OCI-LY3 (cell line): ENCODE results near the gene MAP3K15.

Experiments
- H2AFZ ChIP-seq: fragments of 200-600, 300-600 bp; shearing (Covaris generic); 2 replicates; pipeline ENCODE4 v1.6.0; 2014; ENCODE audit warnings: antibody characterized with exemption, low read depth, low read length
- H3K27ac ChIP-seq: fragments of 200-600, 300-600 bp; sonication (generic); 2 replicates; pipeline ENCODE4 v1.5.1; 2014; ENCODE audit warnings: mild to moderate bottlenecking, low read length, moderate library complexity, mixed read lengths
- H3K27me3 ChIP-seq: fragments of 200-600, 300-600 bp; sonication (generic); 2 replicates; pipeline ENCODE4 v1.6.1; 2014; ENCODE audit warnings: low read depth, low read length, mixed read lengths
- H3K36me3 ChIP-seq: fragments of 200-600, 300-600 bp; sonication (generic); replicated peaks from 2 replicates; pipeline ENCODE3; 2014; ENCODE audit warnings: low read depth, low read length, mixed read lengths
- H3K4me1 ChIP-seq: fragments of 300-600, 200-600 bp; sonication (generic); 2 replicates; pipeline ENCODE4 v1.6.1; 2014; ENCODE audit warnings: low read length, mixed read lengths
- H3K4me2 ChIP-seq: fragments of 200-600, 300-600 bp; sonication (generic); 2 replicates; pipeline ENCODE4 v1.6.1; 2014; ENCODE audit warnings: low read length, mixed read lengths
- H3K4me3 ChIP-seq: fragments of 300-600, 200-600 bp; sonication (generic); 2 replicates; pipeline ENCODE4 v1.5.1; 2014; ENCODE audit warnings: antibody characterized with exemption, mild to moderate bottlenecking, low read length, moderate library complexity
- H3K79me2 ChIP-seq: fragments of 300-600, 200-600 bp; shearing (Covaris generic); 2 replicates; pipeline ENCODE4 v1.6.1; 2014; ENCODE audit warnings: mild to moderate bottlenecking, low read length, mixed read lengths
- H3K9ac ChIP-seq: fragments of 300-600, 200-600 bp; shearing (Covaris generic); 2 replicates; pipeline ENCODE4 v1.6.0; 2014; ENCODE audit warnings: mild to moderate bottlenecking, low read length, moderate library complexity
- H3K9me3 ChIP-seq: fragments of 200-600, 300-600 bp; shearing (Covaris generic); 2 replicates; pipeline ENCODE4 v1.6.1; 2014; ENCODE audit warnings: low read length, mixed read lengths; ENCODE audit not compliant: insufficient read depth
- H4K20me1 ChIP-seq: fragments of 200-600, 300-600 bp; sonication (generic); 2 replicates; pipeline ENCODE4 v1.6.1; 2016; ENCODE audit warnings: low read length, mixed read lengths; ENCODE audit not compliant: insufficient read depth
- CTCF ChIP-seq: fragments of 200-600, 300-600 bp; sonication (generic); IDR thresholded peaks from 2 replicates; pipeline ENCODE4 v1.5.1; 2014; ENCODE audit warnings: antibody characterized with exemption, low read length, low read depth
- EZH2phosphoT487 ChIP-seq: fragments of 200-600 bp; shearing (Covaris generic); IDR thresholded peaks from 2 replicates; pipeline ENCODE4 v1.6.1; 2018; ENCODE audit warnings: antibody characterized with exemption, mixed run types, low read depth

MAP3K15 gene

GRCh38 chrX:19555683-19556082 lies 40.4 kb upstream of the MAP3K15 start:
- Histone ChIP-seq H3K27ac (peak overlapping the region; percentile 70), H3K4me1 (peaks cover 40% of the 10 kb centered on the region), H2AFZ (no peak overlapping the region), H3K4me2 (peak overlapping the region; percentile 54), H3K36me3 (no peaks in the 10 kb centered on the region), H3K4me3 (peak overlapping the region; percentile 24; the same call in 1 of the 2 replicates), H3K9ac (peak overlapping the region; percentile 27; the same call in 1 of the 2 replicates), H3K9me3 (no peaks in the 10 kb centered on the region), H3K79me2 (no peaks in the 10 kb centered on the region), H4K20me1 (no peaks in the 10 kb centered on the region), H3K27me3 (no peaks in the 10 kb centered on the region)
- TF ChIP-seq CTCF (no peak), EZH2phosphoT487 (no peak)

GRCh38 chrX:19555236-19555635 lies 39.9 kb upstream of the MAP3K15 start:
- Histone ChIP-seq H3K4me2 (peak overlapping the region; percentile 54), H3K4me1 (peaks cover 40% of the 10 kb centered on the region), H3K4me3 (peak overlapping the region; percentile 24; the same call in 1 of the 2 replicates), H3K9me3 (no peaks in the 10 kb centered on the region), H3K79me2 (no peaks in the 10 kb centered on the region), H3K9ac (peak overlapping the region; percentile 27; the same call in 1 of the 2 replicates), H3K27me3 (no peaks in the 10 kb centered on the region), H4K20me1 (no peaks in the 10 kb centered on the region), H3K27ac (peak overlapping the region; percentile 70), H2AFZ (no peak overlapping the region), H3K36me3 (no peaks in the 10 kb centered on the region)
- TF ChIP-seq EZH2phosphoT487 (no peak), CTCF (no peak)

GRCh38 chrX:19554786-19555185 lies 39.5 kb upstream of the MAP3K15 start:
- peaks cover 40% of the 10 kb centered on the region for H3K4me1 ChIP-seq
- no peak overlapping the region for H2AFZ ChIP-seq
- no peaks in the 10 kb centered on the region for H3K79me2 ChIP-seq
- H3K27me3 ChIP-seq: no peaks in the 10 kb centered on the region
- H3K9ac ChIP-seq: no peak overlapping the region
- no peaks in the 10 kb centered on the region for H3K9me3 ChIP-seq
- H3K4me2 ChIP-seq: peak overlapping the region; percentile 54
- TF ChIP-seq CTCF: no peak
- TF ChIP-seq EZH2phosphoT487: no peak
- H3K4me3 ChIP-seq: no peak overlapping the region
- no peaks in the 10 kb centered on the region for H3K36me3 ChIP-seq
- H4K20me1 ChIP-seq: no peaks in the 10 kb centered on the region
- peak overlapping the region; percentile 70 for H3K27ac ChIP-seq

GRCh38 chrX:19552793-19553192 lies 37.5 kb upstream of the MAP3K15 start:
- H3K27ac ChIP-seq: no peak overlapping the region
- H3K4me2 ChIP-seq: no peak overlapping the region
- peaks cover 7% of the 10 kb centered on the region for H3K36me3 ChIP-seq
- TF ChIP-seq CTCF (no peak), EZH2phosphoT487 (no peak)
- H3K9ac ChIP-seq: no peak overlapping the region
- no peak overlapping the region for H2AFZ ChIP-seq
- H4K20me1 ChIP-seq: no peaks in the 10 kb centered on the region
- no peak overlapping the region for H3K4me3 ChIP-seq
- peaks cover 35% of the 10 kb centered on the region for H3K4me1 ChIP-seq
- no peaks in the 10 kb centered on the region for H3K9me3 ChIP-seq
- no peaks in the 10 kb centered on the region for H3K27me3 ChIP-seq
- no peaks in the 10 kb centered on the region for H3K79me2 ChIP-seq
